ENCODE data around the gene GCLM. TPM values are rescaled to one million over a fixed set of nuclear protein-coding genes. Genes with fewer than 3 reads are reported as not detected.

The GCLM gene, protein sequence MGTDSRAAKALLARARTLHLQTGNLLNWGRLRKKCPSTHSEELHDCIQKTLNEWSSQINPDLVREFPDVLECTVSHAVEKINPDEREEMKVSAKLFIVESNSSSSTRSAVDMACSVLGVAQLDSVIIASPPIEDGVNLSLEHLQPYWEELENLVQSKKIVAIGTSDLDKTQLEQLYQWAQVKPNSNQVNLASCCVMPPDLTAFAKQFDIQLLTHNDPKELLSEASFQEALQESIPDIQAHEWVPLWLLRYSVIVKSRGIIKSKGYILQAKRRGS
- total RNA-seq: 15.0 and 16.5 TPM in 2 replicates

DNA sequence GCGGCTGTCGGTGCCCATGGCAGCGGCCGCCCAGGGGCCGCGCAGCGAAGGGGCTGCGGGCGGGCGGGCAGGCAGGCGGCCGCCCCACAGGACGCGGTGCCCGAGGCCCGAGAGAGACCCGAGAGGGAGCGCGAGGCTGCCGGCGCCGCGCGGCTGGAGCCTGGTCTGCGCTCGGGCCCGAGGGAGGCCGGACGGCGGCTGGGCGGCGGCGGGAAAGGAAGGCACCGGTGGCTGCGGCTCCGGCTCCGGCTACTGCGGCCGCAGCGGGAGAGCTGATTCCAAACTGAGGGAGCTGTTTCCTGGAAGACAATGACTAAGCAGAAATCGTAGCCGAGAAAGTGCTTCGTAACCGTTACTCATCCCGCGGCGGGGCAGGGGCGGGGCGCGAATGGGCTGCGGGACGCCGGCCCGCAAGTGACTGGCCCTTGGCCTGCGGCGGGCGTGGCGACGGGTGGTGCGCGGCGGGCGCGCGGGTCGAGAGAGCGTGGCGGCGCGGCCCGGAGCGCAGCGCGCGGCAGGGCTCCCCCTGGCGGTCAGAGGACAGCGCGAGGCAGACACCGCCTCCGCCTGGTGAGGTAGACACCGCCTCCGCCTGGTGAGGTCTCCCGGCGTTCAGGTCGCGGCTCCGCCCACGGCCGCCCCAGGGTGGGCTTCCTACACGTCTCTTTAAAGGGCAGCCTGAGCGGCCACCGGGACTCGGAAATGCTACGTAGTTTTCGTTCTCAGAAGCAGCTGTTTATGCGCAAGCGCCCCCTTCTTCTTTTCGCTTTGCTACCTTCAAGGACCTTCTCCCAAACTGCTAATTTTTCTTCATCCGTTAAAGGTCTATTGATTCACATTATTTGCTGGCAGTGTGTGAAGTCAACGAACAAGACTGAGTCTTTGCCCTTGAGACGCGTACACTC is at the start of gene GCLM:
Gene GCLM (minus strand): TSS at position 285 of the 905 bp plus-strand sequence. CDS start 267 bp downstream, at position 18.

DNA sequence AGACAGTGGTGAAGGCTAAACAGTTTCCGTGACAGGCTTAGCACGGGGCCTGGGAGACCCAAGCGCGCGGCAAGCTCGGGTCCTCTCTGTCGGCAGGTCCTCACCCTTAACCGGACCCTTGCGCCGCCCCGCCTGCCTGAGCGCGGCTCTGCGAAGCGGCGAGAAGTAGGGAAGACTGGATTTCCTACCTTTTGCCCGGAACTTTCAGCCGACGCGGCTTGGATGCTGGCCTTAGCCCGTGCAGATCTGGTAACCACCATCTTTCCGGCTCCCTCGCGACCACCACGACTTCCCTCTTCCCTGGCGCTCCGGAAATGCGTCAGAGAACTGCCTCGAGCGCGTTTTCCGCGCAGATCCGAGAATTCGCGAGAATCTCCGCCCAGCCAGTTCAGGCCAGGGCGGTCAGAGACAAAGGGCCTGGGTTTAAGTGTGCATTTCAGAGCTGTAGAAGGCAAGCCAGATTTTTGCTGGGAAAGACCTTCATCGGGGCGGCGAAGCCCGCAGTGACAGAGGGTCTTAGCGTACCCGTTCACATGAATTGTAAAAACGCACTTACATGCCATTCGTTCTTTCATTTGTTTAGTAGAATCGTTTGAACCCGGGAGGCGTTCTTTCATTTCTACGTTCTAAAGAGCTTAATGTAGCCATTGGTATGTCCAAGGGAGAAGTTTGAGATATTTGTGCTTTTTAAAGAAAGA is 30.2 kb downstream of the GCLM start, which contains the start of gene DNTTIP2:
Gene DNTTIP2 (minus strand): TSS at position 318 of the 698 bp plus-strand sequence. CDS start 58 bp downstream, at position 260.

Other genes starting within 250 kb of the GCLM start
- gene BCAR3, start 227.6 kb downstream of the GCLM start, total RNA-seq: 14.0 and 21.6 TPM in 2 replicates
- gene DNTTIP2, start 30.2 kb downstream of the GCLM start, total RNA-seq: 17.4 and 22.8 TPM in 2 replicates
- gene ABCA4, start 211.7 kb upstream of the GCLM start, total RNA-seq: under 0.01 TPM in 2 replicates